Liver (tissue), 9 donors: ENCODE data around the gene TP53I11. TPM values are rescaled to one million over a fixed set of nuclear protein-coding genes. Genes with fewer than 3 reads are reported as not detected.

ENCODE experiments used
- DNase-seq: peaks from one replicate; pipeline ENCODE4 v3.0.0-alpha.2; 2017; ENCODE audit warnings: low spot score
- H3K27ac ChIP-seq, 2 donors: one replicate each; pipeline ENCODE4 v1.7.0; 2013; ENCODE audit warnings: inconsistent platforms in 2 of 2, low read length in 2 of 2, control low read depth in 1 of 2, low read depth in 1 of 2, mild to moderate bottlenecking in 1 of 2
- H3K27me3 ChIP-seq, 4 donors: one replicate each; pipeline versions ENCODE4 v1.6.1 to v1.7.0; 2013; ENCODE audit warnings: low read length in 3 of 4, inconsistent platforms in 1 of 4, mild to moderate bottlenecking in 1 of 4, moderate library complexity in 1 of 4; ENCODE audit not compliant: control insufficient read depth in 4 of 4, insufficient read depth in 4 of 4
- H3K36me3 ChIP-seq, 4 donors: one replicate each; pipeline versions ENCODE4 v1.6.1 to v1.7.0; 2013; ENCODE audit warnings: low read length in 3 of 4, mild to moderate bottlenecking in 3 of 4, low read depth in 1 of 4, moderate library complexity in 1 of 4; ENCODE audit not compliant: control insufficient read depth in 4 of 4, insufficient read depth in 3 of 4
- H3K4me1 ChIP-seq, 4 donors: one replicate each; pipeline versions ENCODE4 v1.6.1 to v1.7.0; 2013; ENCODE audit warnings: low read length in 3 of 4, mild to moderate bottlenecking in 3 of 4, moderate library complexity in 1 of 4; ENCODE audit not compliant: control insufficient read depth in 4 of 4, insufficient read depth in 4 of 4
- H3K4me3 ChIP-seq, 3 donors: one replicate each; pipeline versions ENCODE4 v1.6.1 to v1.7.0; 2013; ENCODE audit warnings: low read length in 3 of 3, control low read depth in 1 of 3, low read depth in 1 of 3, mild to moderate bottlenecking in 1 of 3
- H3K9ac ChIP-seq, 2 donors: one replicate each; pipeline ENCODE4 v1.7.0; 2013; ENCODE audit warnings: low read length in 2 of 2, mild to moderate bottlenecking in 2 of 2, moderate library complexity in 2 of 2, control low read depth in 1 of 2, low read depth in 1 of 2
- H3K9me3 ChIP-seq, 4 donors: one replicate each; pipeline versions ENCODE4 v1.6.1 to v1.7.0; 2013; ENCODE audit warnings: low read length in 3 of 4; ENCODE audit not compliant: control insufficient read depth in 4 of 4
- ATF3 ChIP-seq: IDR thresholded peaks from 2 replicates; pipeline ENCODE4 v1.6.1; 2016; ENCODE audit warnings: antibody characterized with exemption
- FOXA1 ChIP-seq: IDR thresholded peaks from 2 replicates; pipeline ENCODE4 v1.6.1; 2016; ENCODE audit warnings: antibody characterized with exemption
- FOXA2 ChIP-seq: IDR thresholded peaks from 2 replicates; pipeline ENCODE4 v1.6.1; 2016; ENCODE audit warnings: antibody characterized with exemption
- GABPA ChIP-seq, 2 donors: IDR thresholded peaks in 1 of 2; conservative IDR thresholded peaks in 1 of 2; 2 replicates each; pipeline ENCODE4 v1.6.1; 2016; ENCODE audit warnings: antibody characterized with exemption in 2 of 2, mild to moderate bottlenecking in 1 of 2, moderate library complexity in 1 of 2
- HNF4A ChIP-seq, 2 donors: conservative IDR thresholded peaks; 2 replicates each; pipeline ENCODE4 v1.6.1; 2016; ENCODE audit warnings: antibody characterized with exemption in 2 of 2, mild to moderate bottlenecking in 2 of 2
- HNF4G ChIP-seq: IDR thresholded peaks from 2 replicates; pipeline ENCODE4 v1.6.1; 2016; ENCODE audit warnings: antibody characterized with exemption
- JUND ChIP-seq, 2 donors: IDR thresholded peaks; 2 replicates each; pipeline ENCODE4 v1.6.1; 2016; ENCODE audit warnings: antibody characterized with exemption in 2 of 2
- MAX ChIP-seq: IDR thresholded peaks from 2 replicates; pipeline ENCODE4 v1.6.1; 2016; ENCODE audit warnings: antibody characterized with exemption
- RAD21 ChIP-seq, 2 donors: IDR thresholded peaks; 2 replicates each; pipeline ENCODE4 v1.6.1; 2016; ENCODE audit warnings: antibody characterized with exemption in 2 of 2, mild to moderate bottlenecking in 2 of 2
- REST ChIP-seq: IDR thresholded peaks from 2 replicates; pipeline ENCODE4 v1.6.1; 2016; ENCODE audit warnings: antibody characterized with exemption, mild to moderate bottlenecking
- SP1 ChIP-seq: IDR thresholded peaks from 2 replicates; pipeline ENCODE4 v1.6.1; 2018; ENCODE audit warnings: antibody characterized with exemption, mild to moderate bottlenecking
- TAF1 ChIP-seq: conservative IDR thresholded peaks from 2 replicates; pipeline ENCODE4 v1.6.1; 2016; ENCODE audit warnings: antibody characterized with exemption, mild to moderate bottlenecking
- YY1 ChIP-seq: IDR thresholded peaks from 2 replicates; pipeline ENCODE4 v1.6.1; 2016; ENCODE audit warnings: antibody characterized with exemption, mild to moderate bottlenecking
- ZBTB33 ChIP-seq: IDR thresholded peaks from 2 replicates; pipeline ENCODE4 v1.6.1; 2016; ENCODE audit warnings: antibody characterized with exemption
- WGBS: extraction: QIAGEN DNeasy Blood & Tissue Kit; methylation state at CpG from one replicate; pipeline ENCODE4 v1.1.7; 2013; 5-methylcytosine and 5-hydroxymethylcytosine counted together
- polyA plus RNA-seq, 2 donors: library from polyadenylated mRNA; stranded (reverse) in 1 of 2; unstranded in 1 of 2; fragments of 200-250 nt in 1 of 2; fragments of >200 nt in 1 of 2; fragmentation: Nextera tagmentation in 1 of 2; extraction: Ambion mirVana in 1 of 2; gene quantifications; one replicate each; pipeline versions ENCODE4 v1.2.1 to v1.2.3, GENCODE V29; 2013 to 2015
- total RNA-seq, 2 donors: library from RNA; depleted of rRNA; stranded (reverse); fragments of >200 nt; gene quantifications; one replicate each; pipeline ENCODE4 v1.2.3, GENCODE V29; 2014
- donor health status: healthy.
- donor health status: healthy.
- donor health status: healthy.
- donor health status: healthy.
- donor health status: healthy.

The TP53I11 gene
- total and polyA plus RNA-seq, 4 donors: 3.6 to 16.0 (median 8.3) TPM

- Histone ChIP-seq H3K9ac (no peak overlapping the region), H3K4me1 (no peaks in the 10 kb centered on the region), H3K4me3 (no peak overlapping the region), H3K27me3 (peaks cover 0 to 3% (median 0%) of the 10 kb centered on the region in 4 donors), H3K36me3 (no peaks in the 10 kb centered on the region), H3K27ac (no peak overlapping the region), H3K9me3 (no peaks in the 10 kb centered on the region)
- TF ChIP-seq FOXA1 (no peak), TAF1 (no peak), JUND (IDR thresholded peaks at IDR 0.05) (no peak), MAX (no peak), ATF3 (no peak)
- DNase-seq: no peak
- WGBS: 89% methylated on average over 10 of the region's 10 CpGs
Measured at GRCh38 chr11:44987506-44987905, 36.8 kb upstream of the TP53I11 start.

- Histone ChIP-seq H3K4me3 (no peak overlapping the region), H3K4me1 (no peaks in the 10 kb centered on the region), H3K27me3 (peaks cover 0 to 3% (median 0%) of the 10 kb centered on the region in 4 donors), H3K9ac (no peak overlapping the region), H3K36me3 (no peaks in the 10 kb centered on the region), H3K27ac (no peak overlapping the region), H3K9me3 (no peaks in the 10 kb centered on the region)
- DNase-seq: no peak
- WGBS: 96% methylated on average over 3 of the region's 3 CpGs
- TF ChIP-seq YY1 (no peak), RAD21 (IDR thresholded peaks at IDR 0.05) (no peak), GABPA (IDR thresholded peaks at IDR 0.05 in 1 of 2, conservative IDR thresholded peaks at IDR 0.05 in 1 of 2) (no peak), FOXA2 (no peak), HNF4A (conservative IDR thresholded peaks at IDR 0.05) (no peak), HNF4G (no peak), SP1 (no peak), MAX (no peak), ZBTB33 (no peak)
Measured at GRCh38 chr11:44986315-44986714, 35.6 kb upstream of the TP53I11 start.

- DNase-seq: no peak
- 95% methylated on average over 6 of the region's 6 CpGs for WGBS
Measured at GRCh38 chr11:44985721-44986120, 35.0 kb upstream of the TP53I11 start.

More at GRCh38 chr11:44985721-44986120, 35.0 kb upstream of the TP53I11 start:
- H3K4me3 ChIP-seq: no peak overlapping the region
- H3K27ac ChIP-seq: no peak overlapping the region
- H3K4me1 ChIP-seq: peaks cover 0 to 4% (median 0%) of the 10 kb centered on the region in 4 donors
- no peak for TF ChIP-seq ATF3
- TF ChIP-seq GABPA (IDR thresholded peaks at IDR 0.05 in 1 of 2, conservative IDR thresholded peaks at IDR 0.05 in 1 of 2): no peak
- no peak for TF ChIP-seq SP1
- TF ChIP-seq TAF1: no peak
- TF ChIP-seq HNF4A (conservative IDR thresholded peaks at IDR 0.05): no peak
- TF ChIP-seq JUND (IDR thresholded peaks at IDR 0.05): no peak
- TF ChIP-seq REST: no peak
- TF ChIP-seq HNF4G: no peak
- peaks cover 0 to 3% (median 0%) of the 10 kb centered on the region in 4 donors for H3K27me3 ChIP-seq
- H3K9ac ChIP-seq: no peak overlapping the region
- no peaks in the 10 kb centered on the region for H3K9me3 ChIP-seq
- no peaks in the 10 kb centered on the region for H3K36me3 ChIP-seq
